Subcutaneous abdominal adipose tissue (tissue), 5 donors: ENCODE results near the gene UBE2M.

ENCODE experiments used
- H3K27ac ChIP-seq: one replicate; pipeline ENCODE4 v1.7.0; 2013; ENCODE audit warnings: low read depth, mild to moderate bottlenecking, inconsistent platforms, low read length, moderate library complexity
- H3K27me3 ChIP-seq, 5 donors: one replicate each; pipeline ENCODE4 v1.7.0; 2013; ENCODE audit warnings: low read length in 5 of 5, inconsistent platforms in 1 of 5; ENCODE audit not compliant: control insufficient read depth in 5 of 5, insufficient read depth in 4 of 5
- H3K36me3 ChIP-seq, 5 donors: one replicate each; pipeline ENCODE4 v1.7.0; 2013; ENCODE audit warnings: low read length in 5 of 5; ENCODE audit not compliant: control insufficient read depth in 5 of 5, insufficient read depth in 5 of 5
- H3K4me1 ChIP-seq, 5 donors: one replicate each; pipeline ENCODE4 v1.7.0; 2013; ENCODE audit warnings: low read length in 5 of 5, mild to moderate bottlenecking in 3 of 5, moderate library complexity in 1 of 5; ENCODE audit not compliant: control insufficient read depth in 5 of 5, insufficient read depth in 5 of 5
- H3K4me3 ChIP-seq, 5 donors: one replicate each; pipeline ENCODE4 v1.7.0; 2013; ENCODE audit warnings: low read length in 5 of 5, low read depth in 1 of 5
- H3K9ac ChIP-seq, 5 donors: one replicate each; pipeline ENCODE4 v1.7.0; 2013; ENCODE audit warnings: low read length in 5 of 5, mild to moderate bottlenecking in 4 of 5, moderate library complexity in 3 of 5
- H3K9me3 ChIP-seq, 5 donors: one replicate each; pipeline ENCODE4 v1.7.0; 2013; ENCODE audit warnings: low read length in 5 of 5; ENCODE audit not compliant: control insufficient read depth in 5 of 5
- donor health status: healthy.
- donor health status: healthy.
- donor health status: healthy.
- donor health status: healthy.
- donor health status: healthy.

Gene UBE2M

DNA sequence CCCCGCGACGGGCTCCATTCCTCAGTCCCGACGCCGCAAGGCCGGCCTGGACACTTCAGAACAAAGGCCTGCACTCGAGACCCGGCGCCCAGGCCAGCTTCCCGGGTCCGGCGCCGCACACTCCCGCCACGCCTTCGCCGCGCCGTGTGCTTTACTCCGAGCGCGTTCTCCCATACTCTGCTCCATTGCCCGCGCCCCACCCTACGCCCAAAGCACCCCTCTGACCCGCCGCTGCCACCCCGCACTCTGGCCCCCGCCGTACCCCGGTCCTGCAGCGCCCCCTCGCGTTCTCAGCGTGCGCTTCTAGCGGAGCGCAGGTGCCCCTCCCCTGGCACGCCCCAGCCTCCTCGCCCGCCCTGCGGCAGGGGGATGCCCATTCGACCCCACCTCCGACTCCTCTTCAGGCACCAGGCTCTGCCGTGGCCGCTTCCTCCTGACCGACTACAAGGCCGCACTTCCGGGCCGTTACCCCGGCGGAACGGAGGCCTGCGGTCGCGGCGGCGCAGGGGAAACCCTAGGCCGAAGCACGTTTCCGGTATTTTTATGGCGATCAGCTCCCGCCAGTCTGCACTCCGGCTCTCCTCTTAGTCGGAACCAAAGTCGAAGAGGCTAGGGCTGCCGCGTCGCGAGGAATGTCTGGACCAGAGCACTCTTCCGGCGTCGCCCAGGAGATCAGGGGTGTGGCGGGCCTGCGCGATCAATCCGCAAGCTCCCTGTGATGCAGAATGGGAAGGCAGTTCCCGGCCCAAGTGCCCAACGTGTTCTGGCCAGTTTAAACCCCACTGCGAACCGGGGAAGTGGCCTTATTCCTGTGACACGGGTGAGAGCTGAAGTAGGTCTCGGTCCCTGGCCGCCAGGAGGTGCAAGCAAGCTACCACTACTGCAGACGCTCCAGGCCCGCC is 38.8 kb downstream of the UBE2M start, which contains the start of gene ZBTB45:
Gene ZBTB45 (minus strand): TSS at position 456 of the 902 bp plus-strand sequence. CDS start 2,137 bp downstream, outside the sequence.
- Histone ChIP-seq H3K4me3 (peak within 1 kb of the TSS; percentile 83 to 92 (median 91)), H3K27me3 (no peaks in the 10 kb centered on the region), H3K36me3 (peaks cover 0 to 23% (median 19%) of the 10 kb centered on the region in 5 donors), H3K4me1 (peaks cover 13 to 50% (median 37%) of the 10 kb centered on the region in 5 donors), H3K27ac (peak within 1 kb of the TSS; percentile 93), H3K9ac (peak within 1 kb of the TSS; percentile 76 to 96 (median 92)), H3K9me3 (no peaks in the 10 kb centered on the region)

GRCh38 chr19:58519087-58519354 is 39.4 kb downstream of the UBE2M start:
- H3K9me3 ChIP-seq: no peaks in the 10 kb centered on the region
- peaks cover 15 to 55% (median 41%) of the 10 kb centered on the region in 5 donors for H3K4me1 ChIP-seq
- H3K4me3 ChIP-seq: peak overlapping the region; percentile 83 to 92 (median 91)
- H3K9ac ChIP-seq: peak overlapping the region; percentile 76 to 96 (median 92)
- H3K36me3 ChIP-seq: peaks cover 0 to 23% (median 19%) of the 10 kb centered on the region in 5 donors
- no peaks in the 10 kb centered on the region for H3K27me3 ChIP-seq
- peak overlapping the region; percentile 93 for H3K27ac ChIP-seq

GRCh38 chr19:58518256-58519086 is 39.9 kb downstream of the UBE2M start:
- Histone ChIP-seq H3K27me3 (no peaks in the 10 kb centered on the region), H3K4me3 (peak overlapping the region; percentile 83 to 92 (median 91)), H3K4me1 (peaks cover 15 to 61% (median 47%) of the 10 kb centered on the region in 5 donors), H3K9me3 (no peaks in the 10 kb centered on the region), H3K9ac (peak overlapping the region; percentile 76 to 96 (median 92)), H3K27ac (peak overlapping the region; percentile 93), H3K36me3 (peaks cover 0 to 23% (median 19%) of the 10 kb centered on the region in 5 donors)

DNA sequence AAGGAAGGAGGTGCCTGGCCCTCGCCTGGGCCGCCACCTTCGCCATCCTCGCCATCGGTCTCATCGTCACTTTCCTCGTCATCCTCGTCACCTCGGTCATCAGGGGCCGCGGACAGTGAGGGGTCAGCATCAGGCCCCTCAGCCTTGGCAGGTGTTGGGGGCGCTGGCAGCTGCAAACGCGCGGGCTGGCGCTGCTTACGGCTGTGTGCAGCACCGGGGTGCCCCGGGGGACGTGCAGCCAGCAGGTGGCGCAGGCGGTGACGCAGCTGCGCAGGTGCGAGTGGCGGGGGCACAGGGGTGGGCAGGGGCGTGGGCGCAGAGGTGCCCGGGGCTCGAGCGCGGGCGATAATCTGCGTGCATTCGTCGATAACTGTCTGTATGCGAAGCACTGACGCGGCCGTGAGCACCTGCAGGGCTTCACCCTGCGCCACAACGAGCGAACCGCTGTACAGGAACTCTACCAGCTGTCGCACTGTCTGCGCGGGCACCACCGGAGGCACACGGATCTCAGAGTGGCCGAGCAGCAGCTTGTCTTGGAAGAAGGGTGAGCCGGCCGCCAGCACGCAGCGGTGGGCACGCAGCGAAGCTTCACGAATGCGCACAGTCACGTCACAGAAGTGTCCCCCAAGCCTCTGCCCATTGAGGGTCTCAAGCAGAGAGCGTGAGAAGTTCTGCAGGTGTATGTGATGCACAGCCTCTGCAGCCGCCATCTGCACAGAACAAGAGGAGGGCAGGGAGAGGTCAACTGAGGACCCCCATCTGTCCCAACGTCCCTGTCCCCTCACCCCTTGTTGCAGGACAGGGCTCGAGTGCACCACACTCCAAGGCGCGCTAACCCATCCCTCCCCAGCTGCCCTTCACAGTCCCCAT is 41.2 kb downstream of the UBE2M start:
- Histone ChIP-seq H3K27ac (no peak overlapping the region), H3K4me1 (peaks cover 15 to 64% (median 48%) of the 10 kb centered on the region in 5 donors), H3K36me3 (peaks cover 0 to 25% (median 20%) of the 10 kb centered on the region in 5 donors), H3K9me3 (no peaks in the 10 kb centered on the region), H3K4me3 (no peak overlapping the region), H3K27me3 (no peaks in the 10 kb centered on the region), H3K9ac (peak overlapping the region in 1 of 5 donors; percentile 96)

DNA sequence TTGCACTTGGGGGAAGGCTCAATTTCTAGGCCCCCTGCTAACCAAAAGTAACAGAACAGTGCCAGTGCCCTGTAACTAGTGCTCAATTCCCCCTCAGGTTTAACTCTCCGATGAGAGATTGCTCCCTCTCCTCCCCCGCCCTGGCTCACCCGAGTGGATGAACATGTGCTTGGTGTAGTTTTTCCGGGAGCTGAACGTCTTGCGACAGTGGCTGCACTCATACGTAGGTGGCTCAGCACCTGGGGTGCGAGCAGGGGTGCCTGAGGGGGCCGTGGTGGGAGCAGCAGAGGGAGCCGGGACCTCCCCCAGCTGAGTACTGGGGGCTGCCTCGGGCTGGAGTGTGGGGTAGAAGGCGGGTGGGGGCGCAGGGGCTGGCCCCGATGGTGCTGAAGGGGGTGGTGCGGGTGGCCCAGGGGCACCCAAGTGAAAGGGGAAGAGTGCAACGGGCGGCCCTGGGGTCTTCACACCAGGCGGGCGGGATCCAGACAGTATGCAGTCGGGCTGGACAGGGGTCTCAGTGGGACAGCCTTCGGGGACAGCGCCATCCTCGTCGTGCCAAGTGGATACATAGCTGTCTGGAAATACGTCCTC is 42.1 kb downstream of the UBE2M start:
- Histone ChIP-seq H3K27me3 (no peaks in the 10 kb centered on the region), H3K4me1 (peaks cover 15 to 59% (median 48%) of the 10 kb centered on the region in 5 donors), H3K27ac (no peak overlapping the region), H3K9me3 (no peaks in the 10 kb centered on the region), H3K9ac (peak overlapping the region in 1 of 5 donors; percentile 47), H3K36me3 (peaks cover 0 to 25% (median 20%) of the 10 kb centered on the region in 5 donors), H3K4me3 (no peak overlapping the region)

DNA sequence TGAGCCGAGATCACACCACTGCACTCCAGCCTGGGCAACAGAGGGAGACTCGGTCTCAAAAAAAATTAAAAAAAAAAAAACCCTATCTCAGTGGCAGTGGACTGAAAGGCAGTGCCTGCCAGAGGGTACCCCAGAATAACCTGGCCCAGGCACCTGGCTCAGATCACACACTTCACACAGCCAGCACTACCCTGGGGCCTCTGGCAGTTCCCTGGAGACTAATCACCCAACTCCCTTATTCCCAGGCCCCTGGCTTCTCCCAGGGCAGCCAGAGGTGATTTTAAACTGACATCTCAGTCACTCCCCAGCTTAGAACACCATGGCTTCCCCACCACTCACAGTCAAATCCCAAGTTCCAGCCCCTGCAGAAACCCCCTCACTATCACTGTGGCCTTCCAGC is 43.2 kb downstream of the UBE2M start:
- Histone ChIP-seq H3K4me1 (peaks cover 12 to 53% (median 44%) of the 10 kb centered on the region in 5 donors), H3K4me3 (no peak overlapping the region), H3K36me3 (peaks cover 0 to 25% (median 20%) of the 10 kb centered on the region in 5 donors), H3K27ac (no peak overlapping the region), H3K27me3 (no peaks in the 10 kb centered on the region), H3K9me3 (no peaks in the 10 kb centered on the region), H3K9ac (peak overlapping the region in 2 of 5 donors; percentile 4 to 60)

GRCh38 chr19:58514564-58515022 is 43.8 kb downstream of the UBE2M start:
- H3K4me3 ChIP-seq: peak overlapping the region in 4 of 5 donors; percentile 23 to 63 (median 53)
- H3K4me1 ChIP-seq: peaks cover 10 to 48% (median 39%) of the 10 kb centered on the region in 5 donors
- peak overlapping the region in 3 of 5 donors; percentile 2 to 69 (median 34) for H3K9ac ChIP-seq
- no peaks in the 10 kb centered on the region for H3K27me3 ChIP-seq
- no peaks in the 10 kb centered on the region for H3K9me3 ChIP-seq
- peaks cover 0 to 25% (median 20%) of the 10 kb centered on the region in 5 donors for H3K36me3 ChIP-seq
- H3K27ac ChIP-seq: no peak overlapping the region

DNA sequence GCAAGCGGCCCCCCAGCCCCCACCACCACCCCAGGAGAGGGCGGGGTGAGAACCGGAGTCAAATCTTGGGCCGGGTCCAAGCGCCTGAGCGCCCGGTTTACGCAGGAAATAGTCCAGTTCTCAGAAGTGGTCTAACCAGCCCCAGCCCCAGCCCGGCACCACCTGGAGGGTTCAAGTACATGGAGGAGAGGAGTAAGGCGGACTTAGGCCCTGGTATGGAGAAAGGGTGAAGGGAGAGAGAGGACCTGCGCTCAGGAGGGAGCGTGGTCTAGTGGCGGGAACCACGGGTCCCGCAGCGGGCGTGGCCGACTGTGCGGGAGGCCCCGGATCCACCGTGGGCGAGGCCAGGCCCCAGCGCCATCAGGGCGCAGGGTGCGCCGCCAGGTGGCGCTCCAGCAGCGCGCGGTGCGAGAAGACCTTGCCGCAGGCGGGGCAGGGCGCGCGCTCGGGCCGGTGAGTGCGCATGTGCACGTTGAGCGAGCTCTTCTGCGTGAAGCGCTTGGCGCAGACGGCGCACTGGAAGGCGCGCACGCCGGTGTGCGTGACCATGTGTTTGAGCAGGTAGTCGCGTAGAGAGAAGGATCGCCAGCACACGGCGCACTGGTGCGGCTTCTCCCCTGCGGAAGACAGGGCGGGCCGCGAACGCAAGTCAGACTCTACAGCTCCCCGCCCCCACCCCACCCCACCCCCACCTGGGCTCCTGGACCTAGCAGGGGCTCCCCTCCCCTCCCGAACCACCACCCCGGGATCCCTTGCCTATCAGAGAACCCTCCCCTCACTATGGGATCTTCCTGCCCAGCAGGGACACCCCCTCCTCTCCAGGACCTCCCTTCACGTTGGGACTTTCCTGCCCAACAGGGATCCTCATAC is 44.5 kb downstream of the UBE2M start:
- Histone ChIP-seq H3K27me3 (no peaks in the 10 kb centered on the region), H3K4me1 (peaks cover 10 to 46% (median 38%) of the 10 kb centered on the region in 5 donors), H3K27ac (no peak overlapping the region), H3K9me3 (no peaks in the 10 kb centered on the region), H3K9ac (peak overlapping the region in 4 of 5 donors; percentile 2 to 76 (median 24)), H3K36me3 (peaks cover 0 to 25% (median 20%) of the 10 kb centered on the region in 5 donors), H3K4me3 (peak overlapping the region; percentile 45 to 63 (median 61))
